Measurements from ENCODE around the gene AP2A1.

DNA sequence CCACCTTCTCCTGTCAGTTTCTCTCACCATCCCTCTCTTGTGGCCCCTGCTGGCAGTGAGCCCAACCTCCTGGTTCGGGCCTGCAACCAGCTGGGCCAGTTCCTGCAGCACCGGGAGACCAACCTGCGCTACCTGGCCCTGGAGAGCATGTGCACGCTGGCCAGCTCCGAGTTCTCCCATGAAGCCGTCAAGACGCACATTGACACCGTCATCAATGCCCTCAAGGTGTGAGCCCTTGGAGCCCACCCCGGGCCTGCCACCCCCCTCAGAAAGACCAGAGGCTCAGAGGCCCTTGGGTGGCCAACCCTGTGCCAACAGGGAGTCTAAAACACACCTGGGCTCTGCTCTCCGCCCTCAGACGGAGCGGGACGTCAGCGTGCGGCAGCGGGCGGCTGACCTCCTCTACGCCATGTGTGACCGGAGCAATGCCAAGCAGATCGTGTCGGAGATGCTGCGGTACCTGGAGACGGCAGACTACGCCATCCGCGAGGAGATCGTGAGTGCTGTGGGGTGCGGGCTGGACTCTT is 32.5 kb downstream of the AP2A1 start:
- TF ChIP-seq, protein P1, sequence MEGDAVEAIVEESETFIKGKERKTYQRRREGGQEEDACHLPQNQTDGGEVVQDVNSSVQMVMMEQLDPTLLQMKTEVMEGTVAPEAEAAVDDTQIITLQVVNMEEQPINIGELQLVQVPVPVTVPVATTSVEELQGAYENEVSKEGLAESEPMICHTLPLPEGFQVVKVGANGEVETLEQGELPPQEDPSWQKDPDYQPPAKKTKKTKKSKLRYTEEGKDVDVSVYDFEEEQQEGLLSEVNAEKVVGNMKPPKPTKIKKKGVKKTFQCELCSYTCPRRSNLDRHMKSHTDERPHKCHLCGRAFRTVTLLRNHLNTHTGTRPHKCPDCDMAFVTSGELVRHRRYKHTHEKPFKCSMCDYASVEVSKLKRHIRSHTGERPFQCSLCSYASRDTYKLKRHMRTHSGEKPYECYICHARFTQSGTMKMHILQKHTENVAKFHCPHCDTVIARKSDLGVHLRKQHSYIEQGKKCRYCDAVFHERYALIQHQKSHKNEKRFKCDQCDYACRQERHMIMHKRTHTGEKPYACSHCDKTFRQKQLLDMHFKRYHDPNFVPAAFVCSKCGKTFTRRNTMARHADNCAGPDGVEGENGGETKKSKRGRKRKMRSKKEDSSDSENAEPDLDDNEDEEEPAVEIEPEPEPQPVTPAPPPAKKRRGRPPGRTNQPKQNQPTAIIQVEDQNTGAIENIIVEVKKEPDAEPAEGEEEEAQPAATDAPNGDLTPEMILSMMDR (conservative IDR thresholded peaks at IDR 0.05 in 1 of 2, IDR thresholded peaks at IDR 0.05 in 1 of 2; ENCODE audit: low read depth in 1 of 2, low read length in 2 of 2): no peak
- TF ChIP-seq EZH2 (IDR thresholded peaks at IDR 0.05; ENCODE audit: low read length, missing control alignments): no peak

Data from fibroblast of lung (primary cell).